ENCODE results near the gene KCNN2.
"Not testable (repeated sequence)": the region's sequence is repeated elsewhere in the genome, so short reads cannot be mapped to it uniquely, and the experiment has no call there.

The KCNN2 gene

DNA sequence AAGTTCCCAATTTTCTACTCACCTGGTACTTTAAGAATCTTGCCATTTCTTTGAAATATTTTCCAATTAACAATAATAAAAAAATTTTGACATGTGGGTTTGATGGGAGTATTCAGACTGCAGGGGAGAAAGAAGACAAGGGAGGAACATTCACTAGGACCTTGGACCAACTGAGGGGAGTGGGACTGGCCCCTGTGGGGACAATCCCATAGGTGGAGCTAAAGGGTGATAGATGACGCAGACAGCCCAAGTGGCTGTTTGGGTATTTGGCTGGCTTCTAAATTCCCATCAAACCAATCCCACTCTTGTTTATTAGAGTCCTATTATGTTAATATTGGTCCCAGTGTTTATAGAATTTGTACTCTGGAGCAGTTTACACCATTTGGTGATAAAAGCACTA lies 65.3 kb downstream of the KCNN2 start:
- DNase-seq = no peak

DNA sequence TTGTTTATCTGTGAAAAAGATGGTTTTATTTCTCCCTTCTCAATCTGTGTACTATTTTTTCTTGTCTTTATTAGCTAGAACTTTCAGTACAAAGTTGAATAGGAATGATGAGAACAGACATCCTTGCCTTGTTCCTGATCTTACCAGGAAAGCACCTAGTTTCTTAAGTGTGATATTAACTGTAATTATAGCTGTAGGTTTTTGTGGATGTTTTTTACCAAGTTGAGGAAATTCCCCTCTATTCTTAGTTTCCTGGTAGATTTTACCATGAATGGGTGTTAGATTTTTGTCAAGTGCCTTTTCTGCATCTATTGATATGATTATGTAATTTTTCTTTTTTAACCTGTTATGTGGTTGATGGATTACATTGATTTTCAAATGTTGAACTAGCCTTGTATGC lies 68.7 kb downstream of the KCNN2 start:
- no peak for DNase-seq

DNA sequence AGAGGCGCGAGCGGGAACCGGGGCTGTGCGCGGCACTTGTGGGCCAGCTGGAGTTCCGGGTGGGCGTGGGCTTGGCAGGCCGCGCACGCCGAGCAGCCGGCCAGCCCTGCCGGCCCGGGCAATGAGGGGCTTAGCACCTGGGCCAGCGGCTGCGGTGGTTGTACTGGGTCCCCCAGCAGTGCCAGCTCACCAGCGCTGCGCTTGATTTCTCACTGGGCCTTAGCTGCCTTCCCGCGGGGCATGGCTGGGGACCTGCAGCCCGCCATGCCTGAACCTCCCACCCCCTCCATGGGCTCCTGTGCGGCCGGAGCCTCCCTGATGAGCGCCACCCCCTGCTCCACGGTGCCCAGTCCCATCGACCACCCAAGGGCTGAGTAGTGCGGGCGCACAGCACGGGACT lies 70.8 kb downstream of the KCNN2 start:
- DNase-seq = not testable (repeated sequence)

DNA sequence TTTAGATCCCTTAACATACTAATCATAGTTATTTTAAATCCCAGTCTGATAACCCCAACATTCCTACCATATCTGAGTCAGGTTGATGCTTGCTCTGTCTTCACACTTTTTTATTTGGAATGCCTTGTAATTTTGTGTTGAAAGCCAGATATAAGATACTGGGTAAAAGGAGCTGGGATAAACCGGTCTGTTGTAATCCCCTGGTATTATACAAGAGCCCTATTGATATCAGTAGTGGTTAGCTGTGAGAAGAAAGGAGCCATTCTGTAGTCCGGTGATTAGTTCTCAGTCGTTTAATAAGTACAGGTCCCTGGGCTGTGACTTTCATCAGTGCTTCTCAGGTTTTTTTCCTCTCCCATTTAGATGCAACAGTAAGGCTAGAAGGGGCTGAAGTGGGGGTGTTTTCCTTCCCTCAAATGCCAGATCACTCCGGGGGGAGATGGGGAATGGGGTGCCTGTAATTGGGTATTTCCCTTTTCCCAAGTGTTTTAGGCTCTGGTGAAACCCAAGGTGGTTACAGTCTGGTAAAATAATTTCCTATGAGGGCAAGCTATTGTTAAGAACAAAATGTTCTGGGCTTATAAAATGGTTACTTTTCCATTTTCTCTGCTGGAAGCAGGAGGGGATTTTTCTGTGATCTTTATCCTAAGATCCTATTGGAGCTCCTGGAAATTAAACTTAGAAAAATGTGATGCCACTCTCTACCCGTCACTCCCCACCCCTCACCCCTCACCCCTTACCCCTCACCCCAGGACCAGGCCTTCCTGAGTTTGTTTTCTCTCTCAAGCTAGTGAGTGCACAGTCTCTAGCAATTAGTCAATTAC lies 72.7 kb downstream of the KCNN2 start:
- no peak for DNase-seq

DNA sequence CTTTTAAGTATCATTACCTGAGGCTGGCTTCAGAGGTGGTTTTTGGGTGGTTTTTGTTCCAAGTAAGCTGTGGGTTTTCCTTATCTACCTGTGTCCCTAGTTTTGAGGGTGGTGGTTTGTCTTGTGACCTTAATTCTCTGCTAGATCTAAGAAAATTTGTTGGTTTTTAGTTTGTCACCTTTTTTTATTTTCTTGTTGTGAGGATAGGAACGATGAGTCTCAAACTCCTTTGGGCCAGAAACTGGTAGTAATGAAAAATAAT lies 73.3 kb downstream of the KCNN2 start:
- DNase-seq = no peak

DNA sequence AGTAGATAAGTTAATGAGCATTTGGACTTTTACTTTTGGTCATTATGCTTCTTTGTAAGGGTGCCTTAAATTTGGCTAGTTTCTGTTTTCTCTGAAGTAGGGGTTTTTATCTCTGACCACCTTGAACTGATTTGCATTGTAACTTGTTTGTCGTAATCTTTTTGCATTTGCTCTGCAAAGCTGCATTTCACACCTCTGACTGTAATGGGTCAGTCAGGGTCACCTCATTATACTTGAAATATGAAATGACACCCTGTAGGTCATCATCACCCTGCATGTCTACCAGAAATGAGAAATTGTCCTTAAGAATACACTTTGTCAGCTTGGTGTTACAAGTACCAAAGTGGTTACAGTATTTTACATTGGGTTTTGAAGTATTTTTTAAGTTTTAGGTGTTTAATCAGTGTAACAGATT lies 74.0 kb downstream of the KCNN2 start:
- no peak for DNase-seq

DNA sequence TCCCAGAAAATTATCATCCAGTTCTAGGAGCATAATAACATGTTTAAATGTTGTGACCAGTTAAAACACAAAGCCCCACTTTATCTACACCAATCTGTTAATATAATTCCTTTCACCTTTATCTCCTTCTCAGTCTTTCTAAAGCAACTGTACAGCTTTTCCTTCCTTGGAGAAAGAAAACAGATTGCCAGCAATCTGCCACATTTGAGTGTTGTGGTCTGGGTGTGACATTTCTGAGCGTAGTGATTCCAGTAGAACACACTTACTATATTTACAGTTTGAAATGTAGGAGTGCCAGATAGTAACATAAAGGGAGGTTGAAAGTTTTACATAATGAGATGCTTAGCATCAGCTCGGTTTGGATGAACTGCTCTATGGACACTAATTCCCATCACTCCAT lies 76.1 kb downstream of the KCNN2 start:
- no peak for DNase-seq

DNA sequence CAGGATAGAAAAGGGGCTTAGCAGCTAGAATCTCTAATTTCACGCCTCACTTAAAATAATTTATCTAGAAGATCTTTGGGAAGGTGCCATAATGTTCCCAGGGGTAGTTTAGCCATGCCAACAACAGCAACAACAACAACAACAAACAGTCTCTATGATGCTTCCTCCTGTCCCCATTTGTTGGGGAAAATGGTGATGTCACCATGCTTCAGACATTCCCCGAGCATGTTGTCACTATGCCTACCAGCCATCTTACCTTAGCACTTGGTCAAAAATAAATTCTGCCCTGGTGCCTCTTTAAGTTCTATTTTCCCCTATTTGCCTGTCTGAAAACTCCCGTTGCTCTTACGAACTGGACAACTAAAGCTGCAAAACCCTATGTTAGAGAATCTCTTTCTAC lies 76.6 kb downstream of the KCNN2 start:
- no peak for DNase-seq

DNA sequence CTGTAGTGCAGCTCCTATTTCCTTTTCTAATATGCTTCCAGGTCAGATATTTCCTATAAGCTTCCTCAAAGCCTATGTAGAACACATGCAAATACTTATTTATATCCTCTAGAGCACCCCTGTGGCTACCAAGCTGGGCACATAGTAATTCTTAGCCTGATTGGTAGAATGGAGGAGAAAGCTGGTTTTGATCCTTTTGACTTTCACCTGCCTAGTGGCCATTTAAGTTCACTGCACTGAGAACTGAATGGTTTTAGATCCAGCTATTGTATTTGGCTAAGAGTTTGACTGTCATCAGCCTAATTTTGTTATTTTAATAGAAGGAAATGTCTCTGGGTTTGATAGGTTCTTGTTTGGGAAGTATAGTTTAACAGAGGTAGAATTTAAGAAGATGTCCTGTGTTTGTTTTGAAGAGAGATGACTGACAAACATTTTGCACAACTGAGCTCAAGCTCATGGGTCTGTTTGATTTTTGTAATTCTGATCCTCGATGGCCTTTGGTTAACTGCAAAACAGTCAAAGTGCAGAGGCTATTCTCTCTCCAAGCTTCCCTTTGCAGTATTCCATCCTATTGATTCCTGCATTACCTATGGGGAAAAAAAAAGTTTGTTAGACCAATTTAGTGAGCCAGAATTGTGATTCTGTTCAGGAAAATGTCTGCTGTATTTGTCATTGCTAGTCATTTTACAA lies 85.4 kb downstream of the KCNN2 start:
- DNase-seq = no peak

DNA sequence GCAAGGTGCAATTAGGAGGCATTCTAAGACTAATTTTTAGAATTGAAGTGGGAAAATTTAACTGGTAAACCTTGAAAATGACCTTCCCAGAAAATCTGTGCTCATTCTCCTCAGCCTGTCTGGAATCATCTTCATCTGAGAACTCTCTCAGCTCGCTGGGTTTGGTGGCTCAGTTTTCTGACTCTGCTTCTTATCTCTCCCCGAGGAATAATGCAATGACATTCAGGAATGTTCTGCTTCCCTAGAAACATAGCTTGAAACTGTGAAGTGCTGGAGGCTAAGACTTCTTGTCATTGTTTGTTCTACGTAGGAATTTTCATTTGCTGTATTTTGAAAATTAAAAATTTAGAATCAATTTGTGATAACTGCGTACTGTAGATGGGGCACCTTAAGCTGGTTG lies 86.6 kb downstream of the KCNN2 start:
- DNase-seq = no peak

DNA sequence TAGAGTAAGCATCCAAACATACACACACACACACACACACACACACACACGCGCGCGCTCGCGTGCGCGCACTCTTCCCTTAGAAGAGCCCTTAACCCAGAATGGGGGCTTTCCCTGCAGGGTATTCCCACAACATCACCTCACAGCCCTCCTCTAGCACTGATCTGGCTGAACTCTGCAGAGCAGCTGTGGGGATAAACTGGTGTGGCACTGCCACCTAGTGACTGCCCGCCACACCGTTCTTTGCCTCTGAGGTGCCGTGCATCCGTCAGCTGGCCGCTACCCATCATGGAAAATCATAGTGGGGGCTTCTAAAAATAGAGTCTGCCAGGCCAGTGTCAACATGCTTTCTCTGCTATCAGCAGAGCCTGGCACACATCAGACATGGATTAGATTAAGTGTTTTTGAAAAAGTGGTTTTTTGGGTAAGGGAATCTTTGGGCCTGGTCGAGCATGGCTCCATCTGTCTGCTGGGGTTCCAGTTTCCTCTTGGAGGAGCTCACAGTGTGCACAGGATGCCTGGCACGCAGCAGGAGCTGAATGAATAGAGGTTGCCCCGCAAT lies 88.1 kb downstream of the KCNN2 start:
- peak in 3 of 5 experiments; percentile 2 to 39 (median 6) for DNase-seq

DNA sequence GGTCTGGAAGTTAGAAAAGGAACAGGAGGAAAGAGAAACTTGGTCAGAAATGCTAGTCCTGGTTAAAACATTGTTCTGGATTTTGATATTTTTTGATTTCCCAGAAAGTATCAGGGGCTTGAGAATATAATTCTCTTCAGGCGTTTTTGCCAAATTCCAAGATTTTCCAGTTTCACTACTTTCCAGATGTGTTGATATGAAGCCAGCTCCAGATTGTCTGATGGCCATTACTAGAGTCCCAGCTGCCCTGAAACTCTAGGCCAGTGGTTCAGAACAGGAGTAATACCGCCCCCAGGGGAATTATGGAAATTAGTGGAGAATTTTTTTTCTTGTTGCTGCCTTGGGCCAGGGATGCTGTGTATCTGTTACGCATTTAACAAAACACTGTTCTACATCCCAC lies 88.6 kb downstream of the KCNN2 start:
- DNase-seq = no peak

DNA sequence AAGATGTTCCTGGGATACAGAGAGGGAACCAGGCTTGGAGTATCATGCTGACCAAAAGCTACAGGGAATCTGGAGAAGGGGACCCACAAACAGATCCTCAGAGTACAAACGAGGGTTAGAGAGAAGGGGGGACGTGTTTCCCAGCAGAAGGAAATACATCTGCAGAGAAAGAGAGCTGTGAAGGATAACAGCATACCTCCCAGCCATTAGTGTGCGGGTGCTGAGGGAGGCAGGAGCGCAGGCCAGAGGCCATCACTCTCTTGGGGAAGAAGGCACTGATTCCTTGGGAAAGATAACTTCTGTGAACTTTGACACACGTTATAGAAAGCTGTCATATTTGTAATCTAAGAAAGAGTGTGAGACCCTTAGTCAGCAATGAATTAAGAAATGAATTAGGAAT lies 96.9 kb downstream of the KCNN2 start:
- no peak for DNase-seq

DNA sequence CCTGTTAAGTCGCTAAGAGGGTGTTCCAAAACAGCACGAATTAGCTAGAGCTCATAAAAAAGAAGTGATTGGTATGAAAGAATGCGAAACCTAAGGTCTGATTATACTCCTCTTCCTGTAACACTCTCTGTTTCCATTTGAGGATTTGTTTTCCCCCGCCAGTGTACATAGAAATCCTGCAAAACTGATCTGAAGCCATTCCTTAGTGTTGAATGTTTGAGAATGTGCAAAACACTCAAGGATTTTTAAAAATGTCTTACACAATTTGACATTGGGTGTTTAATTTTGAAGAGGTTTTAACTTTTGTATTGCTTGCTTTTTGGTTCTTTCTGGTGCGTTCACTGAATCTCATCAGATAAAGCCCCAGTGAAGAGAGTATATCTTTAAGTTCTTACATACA lies 105.3 kb downstream of the KCNN2 start:
- DNase-seq = no peak

DNA sequence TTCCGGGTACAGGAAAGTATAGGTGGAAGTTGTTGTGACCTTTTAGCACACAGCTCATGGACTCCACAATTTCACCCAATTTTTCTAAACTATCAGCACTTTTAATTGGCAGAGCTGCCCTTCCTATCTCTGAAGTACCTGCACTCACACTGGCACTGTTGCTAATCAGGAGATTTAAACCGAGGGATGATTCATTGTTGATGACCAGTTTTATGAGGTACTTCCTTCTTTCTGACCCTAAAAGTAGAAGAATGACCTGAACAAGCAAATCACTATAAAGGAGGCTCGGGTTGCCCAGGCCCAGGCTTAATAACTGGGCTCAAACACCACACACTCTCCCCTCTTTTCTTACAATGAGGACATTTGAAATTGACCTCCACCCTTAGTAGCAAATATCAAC lies 105.9 kb downstream of the KCNN2 start:
- no peak for DNase-seq

DNA sequence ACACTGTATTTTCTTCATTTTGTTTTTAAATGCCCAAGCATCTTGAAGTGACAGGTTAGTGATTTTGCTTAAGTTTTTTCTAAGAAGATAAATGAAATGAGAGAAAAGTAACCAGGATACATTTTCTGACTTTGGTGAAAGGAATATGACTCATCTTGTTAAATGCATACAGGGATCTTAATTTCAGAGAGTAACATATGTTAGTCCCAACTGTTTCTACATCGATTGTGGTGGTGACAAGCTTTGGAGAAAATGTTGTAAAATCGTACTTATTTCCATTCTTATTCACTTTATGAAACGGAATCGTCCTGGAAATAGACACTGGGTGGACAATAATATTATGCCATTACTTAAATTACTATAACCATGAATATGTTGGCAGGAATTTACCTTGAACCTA lies 107.5 kb downstream of the KCNN2 start:
- DNase-seq = no peak

DNA sequence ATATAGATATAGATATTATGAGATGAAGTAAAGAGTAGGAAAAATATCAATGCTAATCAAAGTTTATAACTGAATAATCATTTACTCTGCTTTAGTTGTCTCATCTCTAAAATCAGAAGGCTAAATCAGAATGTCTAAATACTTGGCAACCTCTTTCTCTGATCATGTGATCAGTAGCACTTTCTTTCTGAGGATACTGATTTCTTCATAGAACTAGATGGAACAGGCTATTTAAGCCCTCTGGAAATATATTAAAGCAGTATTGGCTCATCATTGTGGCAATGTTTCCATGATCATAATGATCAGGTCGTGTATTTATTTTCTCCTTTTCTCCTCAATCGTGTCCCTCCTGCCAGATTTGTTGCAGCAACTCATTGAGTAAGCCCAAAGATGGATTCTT lies 109.7 kb downstream of the KCNN2 start:
- DNase-seq = no peak

DNA sequence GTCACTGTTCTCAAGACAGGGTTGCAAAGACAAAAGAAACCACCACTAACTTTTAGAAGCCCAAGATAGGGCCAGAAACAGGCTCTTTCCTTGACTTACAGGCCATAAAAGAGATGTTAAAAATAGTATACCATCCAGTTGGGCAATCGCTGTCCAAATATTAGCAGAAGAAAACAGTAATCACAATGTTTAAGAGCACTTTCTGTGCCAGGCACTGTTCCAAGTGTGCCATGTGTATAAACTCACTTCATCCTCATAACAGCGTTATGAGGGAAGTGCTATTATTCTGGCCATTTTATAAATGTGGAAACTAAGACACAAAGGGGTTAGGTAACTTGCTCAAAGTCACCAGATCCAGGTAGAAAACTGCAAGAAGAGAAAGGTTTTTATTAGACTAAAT lies 111.7 kb downstream of the KCNN2 start:
- DNase-seq = no peak

DNA sequence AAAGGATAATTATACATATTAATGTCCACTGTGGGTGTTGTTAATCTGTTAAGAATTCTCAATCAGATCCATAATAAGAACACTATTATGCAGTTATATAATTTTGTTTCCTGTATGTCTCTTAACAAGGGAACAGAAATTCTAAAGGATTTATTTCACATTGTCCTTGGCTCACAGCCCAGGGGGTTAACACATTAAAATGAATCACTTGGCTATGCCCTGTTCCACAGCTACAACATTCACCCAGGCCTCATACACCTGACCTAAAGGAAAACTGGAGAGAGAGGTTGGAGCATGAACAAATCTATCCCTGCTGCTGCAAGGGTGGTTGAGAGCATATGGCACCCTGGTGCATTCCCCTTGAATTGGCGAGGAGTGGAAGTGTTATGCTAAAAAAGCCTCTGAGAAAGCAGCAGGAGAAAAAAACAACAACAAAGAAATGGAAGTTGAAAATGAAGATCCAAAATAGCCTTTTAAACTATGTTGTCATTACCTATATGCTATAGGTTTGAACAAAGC lies 116.0 kb downstream of the KCNN2 start:
- DNase-seq = no peak

DNA sequence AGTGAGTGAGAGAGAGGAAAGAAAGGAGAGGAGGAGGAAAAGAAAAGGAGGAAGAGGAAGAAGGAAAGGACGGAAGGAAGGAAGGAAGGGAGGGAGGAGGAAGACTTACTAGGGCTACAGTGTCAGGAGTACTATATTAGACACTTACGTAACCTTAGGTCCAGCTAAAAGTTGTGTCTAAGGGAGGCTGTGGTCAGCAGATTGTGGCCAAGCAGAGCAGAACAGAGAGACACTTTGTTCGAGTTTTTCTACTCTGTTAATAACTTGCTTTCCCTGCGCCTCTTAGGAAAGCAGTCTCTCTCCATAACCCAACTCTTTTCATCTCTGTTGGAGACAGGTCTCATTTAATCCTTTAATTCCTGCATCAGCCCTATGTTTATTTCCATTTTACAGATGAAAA lies 138.9 kb downstream of the KCNN2 start:
- no peak for DNase-seq

DNA sequence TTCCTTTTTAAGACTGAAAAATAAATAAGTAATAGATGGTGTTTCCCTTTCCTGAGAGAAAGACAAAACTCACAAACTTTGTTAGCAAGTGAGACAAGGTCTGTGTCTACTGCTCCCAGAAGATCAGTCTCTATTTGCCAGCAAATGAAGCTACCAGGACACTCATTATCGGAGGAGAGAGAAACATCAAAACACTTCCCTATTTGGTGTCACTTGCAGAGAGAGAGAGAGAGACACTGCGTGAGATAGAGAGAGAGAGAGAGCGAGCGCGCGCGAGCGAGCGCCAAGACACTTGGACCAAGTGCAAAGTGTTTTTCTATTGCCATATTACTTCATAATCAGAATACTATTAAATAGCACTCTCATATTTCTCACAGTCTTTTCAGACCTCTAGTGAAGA lies 142.7 kb downstream of the KCNN2 start:
- no peak for DNase-seq

DNA sequence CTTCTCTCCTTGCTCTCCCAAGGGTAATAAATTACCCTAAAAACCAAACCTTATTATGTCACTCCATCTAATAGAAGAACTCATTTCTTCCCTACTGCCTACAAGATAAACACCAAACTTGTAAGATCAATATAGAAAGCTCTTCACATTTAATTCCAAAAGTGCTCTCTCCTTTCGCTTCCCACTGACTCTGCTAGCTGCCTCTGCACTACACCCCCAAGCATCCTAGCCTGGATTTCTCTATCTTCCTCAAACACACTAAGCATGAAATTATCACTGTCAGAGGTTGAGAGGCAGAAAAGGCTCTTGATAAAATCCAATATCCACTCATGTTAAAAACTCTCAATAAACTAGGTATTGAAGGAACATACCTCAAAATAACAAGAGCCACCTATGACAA lies 162.4 kb downstream of the KCNN2 start:
- DNase-seq = no peak

DNA sequence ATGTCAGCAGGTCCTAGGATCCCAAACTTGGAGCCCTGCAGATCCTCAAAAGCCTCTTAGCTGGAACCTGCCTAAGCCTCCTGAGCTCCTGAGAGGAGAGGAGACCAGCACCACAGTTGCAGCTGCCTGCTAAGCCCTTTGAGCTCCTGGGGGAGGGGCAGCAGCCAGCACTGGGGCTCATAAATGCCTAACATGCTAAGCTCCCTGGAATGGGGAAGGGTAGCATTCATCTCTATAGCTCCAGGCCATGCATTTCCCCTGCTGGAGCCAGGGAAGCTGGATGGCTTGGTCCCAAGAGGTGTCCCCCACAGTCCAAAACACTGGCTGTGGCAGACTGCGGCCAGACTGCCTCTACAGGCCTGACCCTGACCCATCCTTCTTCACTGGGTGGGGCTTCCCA lies 182.7 kb downstream of the KCNN2 start:
- no peak for DNase-seq
